Glomerular endothelial cell (primary cell): ENCODE data around the gene MTHFD2. TPM values are rescaled to one million over a fixed set of nuclear protein-coding genes. Genes with fewer than 3 reads are reported as not detected.
"Not testable (repeated sequence)": the region's sequence is repeated elsewhere in the genome, so short reads cannot be mapped to it uniquely, and the experiment has no call there.

ENCODE experiments used
- DNase-seq: peaks from one replicate; pipeline ENCODE4 v3.0.0-alpha.2; 2011; ENCODE audit warnings: low read depth, low spot score; ENCODE audit errors: extremely low read depth
- total RNA-seq: library from RNA; depleted of rRNA; stranded (reverse); fragments of >200 nt; gene quantifications from 2 replicates; pipeline ENCODE4 v1.2.3, GENCODE V29; 2015

MTHFD2 gene
- 33.7 and 48.5 TPM in 2 replicates for total RNA-seq

- DNase-seq, result peak; percentile 89
Observed at GRCh38 chr2:74198461-74199274, at the start of gene MTHFD2. MTHFD2 (plus strand) TSS chr2:74198615; CDS start chr2:74198642, 27 bp downstream.

- DNase-seq, result no peak
Observed at GRCh38 chr2:74149247-74149525, 49.2 kb upstream of the MTHFD2 start.

GRCh38 chr2:74149570-74150319 is 48.7 kb upstream of the MTHFD2 start:
- no peak for DNase-seq

GRCh38 chr2:74152954-74153353 is 45.5 kb upstream of the MTHFD2 start:
- no peak for DNase-seq

- no peak for DNase-seq
Observed at GRCh38 chr2:74155830-74156229, 42.6 kb upstream of the MTHFD2 start.

- no peak for DNase-seq
Observed at GRCh38 chr2:74162951-74163350, 35.5 kb upstream of the MTHFD2 start.

- no peak for DNase-seq
Observed at GRCh38 chr2:74164761-74165160, 33.7 kb upstream of the MTHFD2 start.

- DNase-seq, result no peak
Observed at GRCh38 chr2:74168739-74169138, 29.7 kb upstream of the MTHFD2 start.

- DNase-seq, result no peak
Observed at GRCh38 chr2:74174909-74175308, 23.5 kb upstream of the MTHFD2 start.

- no peak for DNase-seq
Observed at GRCh38 chr2:74177696-74178095, 20.7 kb upstream of the MTHFD2 start.

- peak; percentile 90 for DNase-seq
Observed at GRCh38 chr2:74178211-74179062, 20.0 kb upstream of the MTHFD2 start, which contains the start of gene MOB1A. MOB1A (minus strand) TSS chr2:74178879; CDS start chr2:74178674, 205 bp downstream.

- DNase-seq, result no peak
Observed at GRCh38 chr2:74179063-74179865, 19.2 kb upstream of the MTHFD2 start.

GRCh38 chr2:74181739-74182138 is 16.7 kb upstream of the MTHFD2 start:
- no peak for DNase-seq

- DNase-seq, result no peak
Observed at GRCh38 chr2:74183878-74184277, 14.5 kb upstream of the MTHFD2 start.

- no peak for DNase-seq
Observed at GRCh38 chr2:74186038-74186437, 12.4 kb upstream of the MTHFD2 start.

- not testable (repeated sequence) for DNase-seq
Observed at GRCh38 chr2:74186706-74187105, 11.7 kb upstream of the MTHFD2 start.

- DNase-seq, result no peak
Observed at GRCh38 chr2:74188018-74188601, 10.3 kb upstream of the MTHFD2 start.

- DNase-seq, result no peak
Observed at GRCh38 chr2:74188696-74189095, 9.7 kb upstream of the MTHFD2 start.

GRCh38 chr2:74191596-74192380 is 6.6 kb upstream of the MTHFD2 start:
- DNase-seq, result no peak
